ENCODE results near the gene SYT7.

DNA sequence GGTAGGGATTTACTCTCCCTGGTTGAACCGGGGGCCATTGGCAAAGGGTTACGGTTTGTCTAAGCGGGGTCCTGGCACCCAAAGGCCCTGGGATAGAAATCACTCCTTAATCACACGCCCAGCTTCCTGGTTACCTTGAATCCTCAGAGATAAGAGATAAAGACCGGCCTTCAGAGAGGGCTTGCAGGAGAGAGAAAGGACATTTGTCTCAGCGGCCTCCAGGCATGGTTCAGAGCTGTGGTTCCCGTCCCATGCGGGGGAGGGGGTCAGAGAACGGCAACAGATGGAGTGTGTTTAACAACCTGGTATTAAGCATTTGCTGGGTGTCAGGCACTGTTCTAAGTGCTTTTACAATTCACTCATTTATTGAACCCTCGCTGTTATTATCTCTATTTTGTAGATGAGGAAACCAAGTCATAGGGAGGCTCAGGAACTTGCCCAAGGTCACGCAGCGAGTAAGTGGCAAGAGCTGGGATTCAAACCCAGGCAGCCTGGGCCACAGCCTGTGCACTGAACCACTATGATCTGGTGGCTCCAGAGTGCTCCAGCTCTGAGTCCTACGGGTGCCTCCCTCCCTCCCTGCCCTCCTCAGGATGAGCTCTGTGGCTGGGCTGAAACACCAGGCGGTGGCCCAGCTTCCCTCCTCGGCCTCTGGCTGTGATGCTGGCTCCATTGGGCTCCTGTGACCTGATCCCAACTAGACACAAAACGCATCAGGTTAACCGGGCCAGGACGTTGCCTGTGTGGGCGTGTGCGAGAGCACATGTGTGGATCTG, 53.7 kb downstream of the SYT7 start:
- TF ChIP-seq, protein P1, sequence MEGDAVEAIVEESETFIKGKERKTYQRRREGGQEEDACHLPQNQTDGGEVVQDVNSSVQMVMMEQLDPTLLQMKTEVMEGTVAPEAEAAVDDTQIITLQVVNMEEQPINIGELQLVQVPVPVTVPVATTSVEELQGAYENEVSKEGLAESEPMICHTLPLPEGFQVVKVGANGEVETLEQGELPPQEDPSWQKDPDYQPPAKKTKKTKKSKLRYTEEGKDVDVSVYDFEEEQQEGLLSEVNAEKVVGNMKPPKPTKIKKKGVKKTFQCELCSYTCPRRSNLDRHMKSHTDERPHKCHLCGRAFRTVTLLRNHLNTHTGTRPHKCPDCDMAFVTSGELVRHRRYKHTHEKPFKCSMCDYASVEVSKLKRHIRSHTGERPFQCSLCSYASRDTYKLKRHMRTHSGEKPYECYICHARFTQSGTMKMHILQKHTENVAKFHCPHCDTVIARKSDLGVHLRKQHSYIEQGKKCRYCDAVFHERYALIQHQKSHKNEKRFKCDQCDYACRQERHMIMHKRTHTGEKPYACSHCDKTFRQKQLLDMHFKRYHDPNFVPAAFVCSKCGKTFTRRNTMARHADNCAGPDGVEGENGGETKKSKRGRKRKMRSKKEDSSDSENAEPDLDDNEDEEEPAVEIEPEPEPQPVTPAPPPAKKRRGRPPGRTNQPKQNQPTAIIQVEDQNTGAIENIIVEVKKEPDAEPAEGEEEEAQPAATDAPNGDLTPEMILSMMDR (optimal IDR thresholded peaks at IDR 0.05 in 1 of 3, IDR thresholded peaks at IDR 0.05 in 1 of 3, conservative IDR thresholded peaks at IDR 0.05 in 1 of 3; ENCODE audit: extremely low read depth in 1 of 3, insufficient read depth in 2 of 3, low read length in 3 of 3), result no peak
- TF ChIP-seq EZH2 (IDR thresholded peaks at IDR 0.05; ENCODE audit: low read length), result no peak
